Mammary epithelial cell (primary cell): ENCODE results near the gene VSIG10.

Source experiments
- EZH2 ChIP-seq: IDR thresholded peaks from 2 replicates; pipeline ENCODE4 v1.6.1; 2012; ENCODE audit warnings: low read length, inconsistent platforms, borderline replicate concordance
- TF ChIP-seq, protein P1 (sequence below), 2 donors: IDR thresholded peaks in 1 of 2; conservative IDR thresholded peaks in 1 of 2; 2 replicates each; pipeline ENCODE4 v1.5.1; 2011 to 2012; ENCODE audit warnings: inconsistent platforms in 2 of 2, low read length in 2 of 2, mild to moderate bottlenecking in 2 of 2, control low read depth in 1 of 2, low read depth in 1 of 2; ENCODE audit not compliant: insufficient read depth in 1 of 2; ENCODE audit errors: extremely low read depth in 1 of 2

DNA sequence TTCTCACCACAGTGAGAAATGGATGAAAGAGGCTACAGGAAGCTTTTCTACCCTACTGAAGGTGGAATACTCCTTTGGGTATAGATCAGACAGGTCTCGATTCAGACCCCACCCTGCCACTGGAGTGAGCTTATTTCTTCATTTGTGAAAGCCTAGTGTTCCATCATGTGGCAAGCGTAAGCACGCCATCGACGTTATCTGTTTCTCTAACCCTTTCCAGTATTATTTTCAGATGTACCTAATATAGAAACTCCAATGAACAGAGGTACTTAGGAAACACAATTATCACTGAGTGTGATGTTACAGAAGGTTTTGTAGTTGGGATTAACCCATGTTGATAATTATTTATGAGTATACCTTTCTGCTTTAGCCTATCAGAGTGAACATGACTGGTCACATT lies 44.5 kb upstream of the VSIG10 start:
- TF ChIP-seq, protein P1, sequence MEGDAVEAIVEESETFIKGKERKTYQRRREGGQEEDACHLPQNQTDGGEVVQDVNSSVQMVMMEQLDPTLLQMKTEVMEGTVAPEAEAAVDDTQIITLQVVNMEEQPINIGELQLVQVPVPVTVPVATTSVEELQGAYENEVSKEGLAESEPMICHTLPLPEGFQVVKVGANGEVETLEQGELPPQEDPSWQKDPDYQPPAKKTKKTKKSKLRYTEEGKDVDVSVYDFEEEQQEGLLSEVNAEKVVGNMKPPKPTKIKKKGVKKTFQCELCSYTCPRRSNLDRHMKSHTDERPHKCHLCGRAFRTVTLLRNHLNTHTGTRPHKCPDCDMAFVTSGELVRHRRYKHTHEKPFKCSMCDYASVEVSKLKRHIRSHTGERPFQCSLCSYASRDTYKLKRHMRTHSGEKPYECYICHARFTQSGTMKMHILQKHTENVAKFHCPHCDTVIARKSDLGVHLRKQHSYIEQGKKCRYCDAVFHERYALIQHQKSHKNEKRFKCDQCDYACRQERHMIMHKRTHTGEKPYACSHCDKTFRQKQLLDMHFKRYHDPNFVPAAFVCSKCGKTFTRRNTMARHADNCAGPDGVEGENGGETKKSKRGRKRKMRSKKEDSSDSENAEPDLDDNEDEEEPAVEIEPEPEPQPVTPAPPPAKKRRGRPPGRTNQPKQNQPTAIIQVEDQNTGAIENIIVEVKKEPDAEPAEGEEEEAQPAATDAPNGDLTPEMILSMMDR (conservative IDR thresholded peaks at IDR 0.05 in 1 of 2, IDR thresholded peaks at IDR 0.05 in 1 of 2; ENCODE audit: extremely low read depth in 1 of 2, insufficient read depth in 1 of 2, low read depth in 1 of 2, low read length in 2 of 2) = no peak
- TF ChIP-seq EZH2 = no peak
